H1 (cell line): ENCODE data around the gene SGK1. TPM values are rescaled to one million over a fixed set of nuclear protein-coding genes. Genes with fewer than 3 reads are reported as not detected.

ENCODE experiments used
- CTCF ChIA-PET: fragments of 300-600 bp; sonication (Branson Sonifier 250); formaldehyde crosslinking; loops from one replicate; lab custom pipeline; 2021; ENCODE audit not compliant: partially characterized antibody; lab: Charles Lee
- POLR2A ChIA-PET: fragments of 300-600 bp; sonication (Branson Sonifier 250); formaldehyde crosslinking; loops from one replicate; lab custom pipeline; 2021; ENCODE audit warnings: inconsistent platforms; ENCODE audit not compliant: partially characterized antibody; lab: Charles Lee
- DNase-seq, 2 experiments: peaks; one replicate each; pipeline versions ENCODE4 v3.0.0 to v3.0.0-alpha.2; 2010 to 2022; ENCODE audit warnings: low spot score in 2 of 2, low read depth in 1 of 2, mixed read lengths in 1 of 2
- FAIRE-seq: peaks from 2 replicates; lab custom pipeline; 2011; peaks lifted over from hg19 to GRCh38; lab: Jason Lieb, UNC
- H2AFZ ChIP-seq: 2 replicates; pipeline ENCODE4 v1.8.1; 2012; ENCODE audit warnings: low read length, inconsistent platforms
- H2AK5ac ChIP-seq: 2 replicates; pipeline ENCODE4 v1.6.1; 2013; ENCODE audit warnings: low read depth, low read length
- H2BK120ac ChIP-seq: replicated peaks from 2 replicates; pipeline ENCODE3; 2013; ENCODE audit warnings: low read depth, low read length, inconsistent platforms
- H2BK12ac ChIP-seq: 2 replicates; pipeline ENCODE4 v1.6.1; 2013; ENCODE audit warnings: low read depth, low read length
- H2BK15ac ChIP-seq: 2 replicates; pipeline ENCODE4 v1.6.1; 2013; ENCODE audit warnings: low read length
- H2BK20ac ChIP-seq: 2 replicates; pipeline ENCODE4 v1.6.1; 2013; ENCODE audit warnings: low read length
- H2BK5ac ChIP-seq: 2 replicates; pipeline ENCODE4 v1.6.1; 2013; ENCODE audit warnings: low read depth, low read length
- H3K14ac ChIP-seq: 2 replicates; pipeline ENCODE4 v1.6.1; 2013; ENCODE audit warnings: inconsistent platforms; ENCODE audit not compliant: insufficient read length
- H3K18ac ChIP-seq: 2 replicates; pipeline ENCODE4 v1.6.1; 2013; ENCODE audit warnings: low read length; ENCODE audit errors: extremely low read depth
- H3K23ac ChIP-seq: 2 replicates; pipeline ENCODE4 v1.6.1; 2013; ENCODE audit warnings: inconsistent platforms; ENCODE audit not compliant: insufficient read length
- H3K23me2 ChIP-seq: 2 replicates; pipeline ENCODE4 v1.6.1; 2013; ENCODE audit warnings: low read depth, low read length
- H3K27ac ChIP-seq: 2 replicates; pipeline ENCODE4 v1.6.1; 2011; ENCODE audit warnings: low read depth, low read length, inconsistent platforms
- H3K27me3 ChIP-seq, 4 experiments: replicated peaks in 1 of 4; 1 replicate in 1 of 4; 2 replicates in 3 of 4; pipeline versions ENCODE4 v1.6.1 to v1.8.1; 2011 to 2013; ENCODE audit warnings: low read length in 3 of 4, mild to moderate bottlenecking in 3 of 4, inconsistent platforms in 2 of 4, mixed read lengths in 2 of 4, moderate library complexity in 1 of 4; ENCODE audit not compliant: control insufficient read depth in 3 of 4, insufficient read depth in 3 of 4; ENCODE audit errors: extremely low read depth in 1 of 4
- H3K36me3 ChIP-seq, 4 experiments: 2 replicates each; pipeline versions ENCODE4 v1.6.1 to v1.8.1; 2011 to 2013; ENCODE audit warnings: mild to moderate bottlenecking in 4 of 4, low read length in 3 of 4, moderate library complexity in 2 of 4, control low read depth in 1 of 4, inconsistent platforms in 1 of 4; ENCODE audit not compliant: insufficient read depth in 4 of 4, control insufficient read depth in 2 of 4
- H3K4ac ChIP-seq: replicated peaks from 2 replicates; pipeline ENCODE3; 2013; ENCODE audit warnings: low read length, low read depth, mixed read lengths, inconsistent platforms; ENCODE audit not compliant: insufficient read length
- H3K4me1 ChIP-seq, 4 experiments: replicated peaks in 1 of 4; 1 replicate in 1 of 4; 2 replicates in 3 of 4; pipeline versions ENCODE4 v1.6.1 to v1.8.1; 2011 to 2013; ENCODE audit warnings: low read length in 3 of 4, inconsistent platforms in 2 of 4, mixed read lengths in 1 of 4; ENCODE audit not compliant: insufficient read depth in 4 of 4, control insufficient read depth in 3 of 4
- H3K4me2 ChIP-seq, 2 experiments: 2 replicates each; pipeline versions ENCODE4 v1.6.1 to v1.8.1; 2011 to 2013; ENCODE audit warnings: low read depth in 2 of 2, low read length in 2 of 2, control low read depth in 1 of 2, inconsistent platforms in 1 of 2, mild to moderate bottlenecking in 1 of 2; ENCODE audit not compliant: insufficient read depth in 1 of 2
- H3K4me3 ChIP-seq, 4 experiments: fragments of 200-600, 300-600 bp in 1 of 4; sonication (generic), shearing (Covaris generic), sonication (Bioruptor Twin) in 1 of 4; 2 replicates each; pipeline versions ENCODE4 v1.5.1 to v1.8.1; 2011 to 2016; ENCODE audit warnings: low read length in 4 of 4, low read depth in 3 of 4, control low read depth in 2 of 4, inconsistent platforms in 2 of 4, mild to moderate bottlenecking in 2 of 4, mixed read lengths in 1 of 4, moderate library complexity in 1 of 4; ENCODE audit not compliant: insufficient read depth in 2 of 4; ENCODE audit errors: extremely low read depth in 1 of 4
- H3K56ac ChIP-seq: replicated peaks from 2 replicates; pipeline ENCODE3; 2013; ENCODE audit warnings: low read depth, mild to moderate bottlenecking, mixed read lengths, low read length, inconsistent platforms; ENCODE audit not compliant: insufficient read length
- H3K79me1 ChIP-seq: 2 replicates; pipeline ENCODE4 v1.6.1; 2013; ENCODE audit warnings: low read depth, low read length, control low read depth
- H3K79me2 ChIP-seq, 2 experiments: 2 replicates each; pipeline versions ENCODE4 v1.6.1 to v1.8.1; 2012 to 2013; ENCODE audit warnings: low read length in 2 of 2, mild to moderate bottlenecking in 2 of 2, inconsistent platforms in 1 of 2; ENCODE audit not compliant: insufficient read depth in 2 of 2, control insufficient read depth in 1 of 2
- H3K9ac ChIP-seq, 4 experiments: replicated peaks in 1 of 4; 1 replicate in 1 of 4; 2 replicates in 3 of 4; pipeline versions ENCODE4 v1.6.1 to v1.8.1; 2011 to 2013; ENCODE audit warnings: low read depth in 3 of 4, low read length in 3 of 4, control low read depth in 2 of 4, mild to moderate bottlenecking in 2 of 4, moderate library complexity in 2 of 4, inconsistent platforms in 1 of 4; ENCODE audit errors: extremely low read depth in 1 of 4
- H3K9me3 ChIP-seq, 2 experiments: 2 replicates each; pipeline versions ENCODE4 v1.6.1 to v1.8.1; 2012 to 2013; ENCODE audit warnings: mild to moderate bottlenecking in 2 of 2, moderate library complexity in 2 of 2, control low read depth in 1 of 2, inconsistent platforms in 1 of 2, low read depth in 1 of 2, low read length in 1 of 2, mixed read lengths in 1 of 2; ENCODE audit not compliant: insufficient read depth in 2 of 2
- H4K20me1 ChIP-seq, 2 experiments: replicated peaks in 1 of 2; 2 replicates each; pipeline versions ENCODE3 to v1.8.1; 2011 to 2013; ENCODE audit warnings: inconsistent platforms in 2 of 2, low read length in 2 of 2, mild to moderate bottlenecking in 1 of 2; ENCODE audit not compliant: insufficient read depth in 2 of 2, control insufficient read depth in 1 of 2
- H4K5ac ChIP-seq: 2 replicates; pipeline ENCODE4 v1.6.1; 2013; ENCODE audit warnings: low read length, low read depth, mixed read lengths, inconsistent platforms; ENCODE audit not compliant: insufficient read length
- H4K8ac ChIP-seq: 2 replicates; pipeline ENCODE4 v1.8.0; 2013; ENCODE audit warnings: mild to moderate bottlenecking, moderate library complexity, low read length, inconsistent platforms; ENCODE audit not compliant: insufficient read depth; ENCODE audit errors: extremely low read depth
- H4K91ac ChIP-seq: replicated peaks from 2 replicates; pipeline ENCODE3; 2013; ENCODE audit warnings: low read length, mixed read lengths, inconsistent platforms; ENCODE audit not compliant: insufficient read length
- CEBPB ChIP-seq: IDR thresholded peaks from 2 replicates; pipeline ENCODE4 v1.6.1; 2012; ENCODE audit warnings: low read depth, low read length
- CREB1 ChIP-seq: IDR thresholded peaks from 2 replicates; pipeline ENCODE4 v1.6.1; 2012; ENCODE audit warnings: inconsistent platforms
- EGR1 ChIP-seq: IDR thresholded peaks from 2 replicates; pipeline ENCODE4 v1.6.1; 2011; ENCODE audit warnings: low read depth, low read length, borderline replicate concordance
- JUND ChIP-seq: IDR thresholded peaks from 2 replicates; pipeline ENCODE4 v1.6.1; 2011; ENCODE audit warnings: mild to moderate bottlenecking, improper control_type of control experiment, low read length
- MAFK ChIP-seq: IDR thresholded peaks from 2 replicates; pipeline ENCODE4 v1.6.1; 2012; ENCODE audit warnings: low read depth, mild to moderate bottlenecking, improper control_type of control experiment, low read length
- NRF1 ChIP-seq: IDR thresholded peaks from 2 replicates; pipeline ENCODE4 v1.6.1; 2011; ENCODE audit warnings: mild to moderate bottlenecking, low read depth, low read length, improper control_type of control experiment
- SP2 ChIP-seq: IDR thresholded peaks from 2 replicates; pipeline ENCODE4 v1.6.1; 2012; ENCODE audit warnings: mild to moderate bottlenecking, low read length, inconsistent platforms
- TAF7 ChIP-seq: optimal IDR thresholded peaks from 2 replicates; pipeline ENCODE3; 2011; ENCODE audit warnings: low read depth, mild to moderate bottlenecking, inconsistent platforms, low read length, moderate library complexity, borderline replicate concordance
- YY1 ChIP-seq: IDR thresholded peaks from 2 replicates; pipeline ENCODE4 v1.6.1; 2011; ENCODE audit warnings: low read depth, mild to moderate bottlenecking, low read length
- WGBS, 2 experiments: shearing (Covaris generic) in 1 of 2; methylation state at CpG; one replicate each; pipeline versions ENCODE4 v1.1.6 to v1.1.7; 2013 to 2015; ENCODE audit warnings: low lambda C conversion rate in 2 of 2, mixed read lengths in 2 of 2, inconsistent platforms in 1 of 2, low coverage in 1 of 2, missing lambda C conversion rate in 1 of 2; ENCODE audit not compliant: insufficient replicate concordance in 2 of 2, insufficient coverage in 1 of 2, insufficient read length in 1 of 2; ENCODE audit errors: extremely low coverage in 1 of 2, missing lambda C conversion rate in 1 of 2; 5-methylcytosine and 5-hydroxymethylcytosine counted together
- long read RNA-seq, 2 experiments: library from RNA in 1 of 2; library from capped mRNA in 1 of 2; stranded (forward); transcript quantifications; one replicate each; pipeline ENCODE4 v2.0.0, GENCODE V29; 2021; ENCODE audit warnings: inconsistent platforms in 1 of 2
- polyA minus RNA-seq, 3 experiments: library from RNA; depleted of rRNA, polyadenylated mRNA; stranded (reverse); fragments of >200 nt; gene quantifications; 1 replicate in 2 of 3; 2 replicates in 1 of 3; pipeline ENCODE4 v1.2.3, GENCODE V29; 2011
- polyA plus RNA-seq, 7 experiments: library from polyadenylated mRNA; depleted of rRNA in 3 of 7; stranded (reverse) in 5 of 7; unstranded in 2 of 7; fragments of >200 nt in 5 of 7; fragments of 200-250 nt in 2 of 7; gene quantifications; 1 replicate in 5 of 7; 2 replicates in 1 of 7; 4 replicates in 1 of 7; pipeline versions ENCODE4 v1.2.1 to v1.2.3, GENCODE V29; 2011 to 2013; ENCODE audit warnings: missing spikeins in 2 of 7, mixed read lengths in 2 of 7
- total RNA-seq: library from RNA; stranded (reverse); fragmentation: NEBNext Ultra II Directional; extraction: Animal tissue kit (Norgen Biotek cat#: 25700); gene quantifications from 2 replicates; pipeline ENCODE4 v1.2.1, GENCODE V29; 2021

Gene SGK1
- total RNA-seq, result 18.4 and 18.6 TPM in 2 replicates
- polyA plus RNA-seq (2011; rRNA removed), result 11.0 and 14.5 TPM in 2 replicates
- 12.9 TPM for polyA plus RNA-seq (2011; cell fraction: cytosol; rRNA removed)
- 18.0 TPM for polyA plus RNA-seq (2011; cell fraction: nucleus; rRNA removed)
- 10.9 to 13.4 TPM (median 11.5 TPM) in 4 replicates for polyA plus RNA-seq (2012, experiment 1 of 2)
- 3.7 TPM for polyA plus RNA-seq (2012, experiment 2 of 2)
- 10.5 TPM for polyA plus RNA-seq (2013, experiment 1 of 2)
- 11.0 TPM for polyA plus RNA-seq (2013, experiment 2 of 2)
- polyA minus RNA-seq (2011; rRNA and poly(A)+ RNA removed), result 19.2 and 24.3 TPM in 2 replicates
- polyA minus RNA-seq (2011; cell fraction: cytosol; rRNA and poly(A)+ RNA removed), result 12.1 TPM
- polyA minus RNA-seq (2011; cell fraction: nucleus; rRNA and poly(A)+ RNA removed), result 39.6 TPM
- long read RNA-seq, experiment 1, partial matches to known transcripts, result 4 of 11 reads
- long read RNA-seq, experiment 1, other reads (novel, unspliced or antisense), result 2 of 11 reads
- long read RNA-seq, experiment 2, transcript SGK1-201 (12 exons, 2,401 nt), result major isoform, 5 of 5 reads
- long read RNA-seq, experiment 2, partial matches to known transcripts, result 0 of 5 reads
- long read RNA-seq, experiment 2, other reads (novel, unspliced or antisense), result 0 of 5 reads

DNA sequence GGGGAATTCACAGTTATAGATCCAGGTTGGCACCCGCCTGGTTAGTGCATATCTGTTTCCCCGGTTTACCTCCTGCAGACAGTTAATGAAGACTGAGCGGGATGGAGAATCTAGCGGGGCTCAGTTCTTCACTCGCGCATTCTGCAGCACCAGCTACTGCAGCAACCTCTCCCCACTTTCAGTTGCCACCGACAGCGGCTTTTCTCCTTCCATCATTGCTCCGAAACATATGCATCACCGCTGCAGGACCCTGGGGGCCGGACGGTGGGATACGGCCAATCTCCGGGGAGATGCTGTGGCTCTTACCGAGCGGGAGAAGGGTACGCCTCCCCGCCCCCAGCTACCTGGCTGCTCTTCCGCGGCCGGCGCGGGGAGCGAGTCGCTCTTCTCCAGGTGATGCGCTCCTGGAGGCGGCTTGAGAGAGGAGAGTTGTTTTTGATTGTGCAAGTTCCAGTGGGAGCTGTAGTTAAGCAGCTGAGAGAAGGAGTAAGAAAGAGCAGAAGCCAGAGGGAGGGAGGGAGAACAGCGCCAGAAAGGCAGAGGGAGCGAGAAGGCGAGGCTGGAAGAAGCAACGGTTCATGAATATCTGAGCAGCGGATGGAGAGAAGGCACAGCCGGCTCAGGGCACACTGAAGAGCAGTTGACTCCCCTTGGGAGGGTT is at the start of gene SGK1:
Gene SGK1 (minus strand): TSS at position 642 of the 661 bp plus-strand sequence. CDS start 652 bp downstream, outside the sequence.
- FAIRE-seq (peak; percentile 13), DNase-seq (peak in 1 of 2 experiments; percentile 66)
- POLR2A ChIA-PET, result interaction anchor here (0.8 to 1.3 kb wide), 3 partner anchors 34 to 144 kb away, joined by 3 read pairs; no protein-coding TSS in a partner anchor
- Histone ChIP-seq H2BK12ac (peak within 1 kb of the TSS; percentile 88; the same call in 1 of the 2 replicates), H2BK120ac (no peak within 1 kb of the TSS), H3K18ac (peak within 1 kb of the TSS; percentile 48), H3K27me3 (0 out of 7 replicates have a peak, but pooled peaks cover 0 to 2% (median 0%) of the 10 kb centered on the region in 4 experiments), H3K36me3 (no peaks in the 10 kb centered on the region), H4K8ac (no peak within 1 kb of the TSS), H3K27ac (no peak within 1 kb of the TSS), H3K4me1 (peaks cover 5 to 15% (median 7%) of the 10 kb centered on the region in 4 experiments; a peak in 5 of 7 replicates), H3K23ac (no peak within 1 kb of the TSS), H2AK5ac (no peak within 1 kb of the TSS), H3K4me2 (peak within 1 kb of the TSS; percentile 88 to 90), H2BK20ac (0 out of 2 replicates have a peak within 1 kb of the TSS, but pooled peaks have one; percentile 54), H3K4me3 (peak within 1 kb of the TSS; percentile 35 to 64 (median 62)), H3K9ac (peak within 1 kb of the TSS in 3 of 4 experiments; percentile 7 to 29 (median 14); a peak in 3 of 7 replicates), H2AFZ (peak within 1 kb of the TSS; percentile 88; the same call in 1 of the 2 replicates), H3K79me2 (no peaks in the 10 kb centered on the region), H3K23me2 (peaks cover 10% of the 10 kb centered on the region), H4K20me1 (no peaks in the 10 kb centered on the region), H4K91ac (no peak within 1 kb of the TSS), H3K56ac (no peak within 1 kb of the TSS), H2BK5ac (0 out of 2 replicates have a peak within 1 kb of the TSS, but pooled peaks have one; percentile 11), H2BK15ac (no peak within 1 kb of the TSS), H4K5ac (no peak within 1 kb of the TSS), H3K9me3 (no peaks in the 10 kb centered on the region), H3K4ac (no peak within 1 kb of the TSS), H3K79me1 (no peaks in the 10 kb centered on the region), H3K14ac (no peak within 1 kb of the TSS)
- CTCF ChIA-PET, result interaction anchor here (1.0 to 2.1 kb wide), 7 partner anchors 16 to 1720 kb away, joined by 3 to 10 read pairs (median 6); no protein-coding TSS in a partner anchor
- WGBS, 2 experiments, result 2% methylated on average over 32 of the region's 33 CpGs; no CpG with 5 or more reads in 1 of the 2 experiments
- TF ChIP-seq EGR1 (0 out of 2 replicates have a peak, but pooled peaks have one; percentile 20), YY1 (no peak), CEBPB (peak; percentile 92), TAF7 (no peak), CREB1 (no peak), MAFK (no peak), NRF1 (no peak), SP2 (no peak), JUND (peak; percentile 38; the same call in 1 of the 2 replicates)
